ENCODE measurements around the gene TCEA2.
"Not testable (repeated sequence)": the region's sequence is repeated elsewhere in the genome, so short reads cannot be mapped to it uniquely, and the experiment has no call there.

Gene TCEA2

GRCh38 chr20:64111841-64112641 lies 49.0 kb downstream of the TCEA2 start:
- no peak for DNase-seq

- no peak for DNase-seq
Observed at GRCh38 chr20:64112691-64113443, 49.9 kb downstream of the TCEA2 start.

GRCh38 chr20:64113444-64113775 lies 50.4 kb downstream of the TCEA2 start:
- DNase-seq, result no peak

- no peak for DNase-seq
Observed at GRCh38 chr20:64113796-64114355, 50.9 kb downstream of the TCEA2 start.

- no peak for DNase-seq
Observed at GRCh38 chr20:64114356-64114971, 51.5 kb downstream of the TCEA2 start.

- DNase-seq, result no peak
Observed at GRCh38 chr20:64115171-64115911, 52.3 kb downstream of the TCEA2 start.

- no peak for DNase-seq
Observed at GRCh38 chr20:64116016-64116415, 53.0 kb downstream of the TCEA2 start.

GRCh38 chr20:64116541-64117431 lies 53.8 kb downstream of the TCEA2 start:
- DNase-seq, result no peak

- not testable (repeated sequence) for DNase-seq
Observed at GRCh38 chr20:64117432-64117777, 54.4 kb downstream of the TCEA2 start.

- no peak for DNase-seq
Observed at GRCh38 chr20:64119301-64119680, 56.3 kb downstream of the TCEA2 start.

GRCh38 chr20:64119681-64120341 lies 56.8 kb downstream of the TCEA2 start:
- DNase-seq, result no peak

- DNase-seq, result no peak
Observed at GRCh38 chr20:64121586-64121985, 58.6 kb downstream of the TCEA2 start.

Measured in CD4-positive, alpha-beta T cell treated with Interleukin-21 for 1 hour (primary cell).